Duodenal mucosa (tissue), 2 donors: ENCODE results near the gene MSANTD4.

Experiments
- H3K27ac ChIP-seq: one replicate; pipeline ENCODE4 v1.7.0; 2013; ENCODE audit warnings: low read depth, low read length
- H3K27me3 ChIP-seq, 2 donors: one replicate each; pipeline ENCODE4 v1.7.0; 2013; ENCODE audit warnings: low read length in 2 of 2, control low read depth in 1 of 2; ENCODE audit not compliant: insufficient read depth in 2 of 2, control insufficient read depth in 1 of 2
- H3K36me3 ChIP-seq, 2 donors: one replicate each; pipeline ENCODE4 v1.7.0; 2013; ENCODE audit warnings: low read length in 2 of 2, control low read depth in 1 of 2; ENCODE audit not compliant: insufficient read depth in 2 of 2, control insufficient read depth in 1 of 2
- H3K4me1 ChIP-seq, 2 donors: one replicate each; pipeline ENCODE4 v1.7.0; 2013; ENCODE audit warnings: low read length in 2 of 2, control low read depth in 1 of 2; ENCODE audit not compliant: insufficient read depth in 2 of 2, control insufficient read depth in 1 of 2
- H3K4me3 ChIP-seq, 2 donors: one replicate each; pipeline ENCODE4 v1.7.0; 2013; ENCODE audit warnings: low read length in 2 of 2, low read depth in 1 of 2
- H3K9ac ChIP-seq, 2 donors: one replicate each; pipeline ENCODE4 v1.7.0; 2013; ENCODE audit warnings: low read length in 2 of 2, low read depth in 1 of 2
- H3K9me3 ChIP-seq, 2 donors: one replicate each; pipeline ENCODE4 v1.7.0; 2013; ENCODE audit warnings: low read length in 2 of 2, control low read depth in 1 of 2; ENCODE audit not compliant: control insufficient read depth in 1 of 2

Gene MSANTD4

DNA sequence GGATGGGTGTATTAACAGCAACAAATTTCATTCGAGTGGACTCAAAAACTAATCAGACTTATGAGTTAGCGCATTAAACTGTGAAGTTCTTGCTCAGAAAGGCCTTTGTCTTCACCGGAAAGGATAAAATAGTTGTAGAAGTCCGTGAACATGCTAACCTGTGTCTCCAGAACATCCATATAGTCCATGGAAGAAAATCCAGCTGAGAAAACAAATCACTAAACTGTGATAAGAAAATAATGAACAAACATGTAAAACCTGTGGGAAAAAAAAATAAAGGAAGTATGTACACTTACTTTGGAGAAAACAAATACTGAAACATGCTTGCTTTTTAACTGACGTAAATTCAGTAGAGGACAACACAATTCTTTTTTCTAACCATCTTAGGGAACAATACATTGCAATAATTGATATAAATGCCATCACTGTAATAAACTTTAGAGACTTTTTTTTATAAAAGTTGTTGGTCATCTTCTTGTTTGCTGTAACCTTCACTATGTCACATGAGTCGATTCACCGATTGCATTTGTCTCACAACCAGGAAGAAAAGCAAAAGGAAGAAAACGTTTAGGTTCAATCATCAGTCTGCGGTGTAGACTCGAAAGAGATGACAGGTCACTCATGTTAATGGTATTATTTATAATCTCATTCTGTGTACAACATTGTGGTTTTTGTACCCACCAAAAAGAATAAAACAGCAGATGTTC, 41.9 kb downstream of the MSANTD4 start:
- Histone ChIP-seq H3K27me3 (no peaks in the 10 kb centered on the region), H3K4me1 (no peaks in the 10 kb centered on the region), H3K36me3 (no peaks in the 10 kb centered on the region), H3K9ac (no peak overlapping the region), H3K4me3 (no peak overlapping the region), H3K27ac (no peak overlapping the region), H3K9me3 (no peaks in the 10 kb centered on the region)

DNA sequence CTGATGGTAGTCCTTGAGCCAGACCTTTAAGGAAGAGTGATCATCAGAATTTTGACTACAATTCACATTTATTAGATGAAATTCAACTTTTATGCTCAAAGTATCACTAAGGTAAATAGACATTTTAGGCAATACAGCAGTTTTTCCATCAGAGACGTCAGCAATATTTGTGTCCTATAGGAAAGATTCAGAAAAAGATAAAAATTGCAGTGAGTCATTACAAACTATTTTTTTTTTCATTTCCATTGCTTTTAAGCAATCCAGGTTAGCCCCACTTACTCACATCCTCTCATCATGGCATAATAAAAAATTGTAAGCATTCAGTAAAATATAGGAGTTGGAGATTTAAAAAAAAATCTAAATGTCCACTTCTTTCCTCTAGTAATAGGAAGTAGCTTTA, 46.9 kb downstream of the MSANTD4 start:
- Histone ChIP-seq H3K27ac (no peak overlapping the region), H3K4me3 (no peak overlapping the region), H3K36me3 (no peaks in the 10 kb centered on the region), H3K9me3 (no peaks in the 10 kb centered on the region), H3K27me3 (no peaks in the 10 kb centered on the region), H3K9ac (no peak overlapping the region), H3K4me1 (no peaks in the 10 kb centered on the region)

DNA sequence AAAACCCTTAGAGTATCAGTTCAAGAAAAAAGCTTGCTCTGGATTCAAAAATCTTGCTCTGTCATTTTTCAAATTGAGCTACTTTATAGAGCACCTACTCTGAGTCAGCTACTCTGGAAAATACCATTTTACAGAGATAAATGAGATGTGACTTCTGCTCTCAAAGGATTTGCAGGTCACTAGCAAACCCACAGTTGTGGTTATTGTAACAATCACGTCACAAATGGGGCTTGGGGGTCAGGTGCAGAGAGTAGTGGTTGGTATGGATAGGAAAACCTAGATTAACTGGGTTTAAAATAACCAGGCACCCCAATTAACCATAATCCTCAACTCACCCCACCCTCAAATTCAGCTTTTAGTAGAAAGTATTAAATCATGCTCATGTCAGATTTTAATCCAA, 52.3 kb downstream of the MSANTD4 start:
- no peaks in the 10 kb centered on the region for H3K36me3 ChIP-seq
- no peaks in the 10 kb centered on the region for H3K4me1 ChIP-seq
- no peak overlapping the region for H3K4me3 ChIP-seq
- no peaks in the 10 kb centered on the region for H3K9me3 ChIP-seq
- H3K27me3 ChIP-seq, result no peaks in the 10 kb centered on the region
- H3K27ac ChIP-seq, result no peak overlapping the region
- H3K9ac ChIP-seq, result no peak overlapping the region

- Histone ChIP-seq H3K9me3 (no peaks in the 10 kb centered on the region), H3K36me3 (no peaks in the 10 kb centered on the region), H3K4me1 (no peaks in the 10 kb centered on the region), H3K4me3 (no peak overlapping the region), H3K27ac (no peak overlapping the region), H3K27me3 (no peaks in the 10 kb centered on the region), H3K9ac (no peak overlapping the region)
Observed at GRCh38 chr11:105968021-105968697, 53.9 kb downstream of the MSANTD4 start.

GRCh38 chr11:105960252-105961245, 61.5 kb downstream of the MSANTD4 start:
- no peaks in the 10 kb centered on the region for H3K27me3 ChIP-seq

More at GRCh38 chr11:105960252-105961245, 61.5 kb downstream of the MSANTD4 start:
- H3K9ac ChIP-seq, result no peak overlapping the region
- H3K36me3 ChIP-seq, result no peaks in the 10 kb centered on the region
- H3K4me3 ChIP-seq, result no peak overlapping the region
- H3K27ac ChIP-seq, result no peak overlapping the region
- no peaks in the 10 kb centered on the region for H3K4me1 ChIP-seq
- no peaks in the 10 kb centered on the region for H3K9me3 ChIP-seq
